B cell (primary cell): ENCODE results near the gene ASTN2.

Source experiments
- CTCF ChIP-seq: fragments of 200-600 bp; IDR thresholded peaks from one replicate; pipeline ENCODE4 v1.8.0; 2022; ENCODE audit warnings: antibody characterized with exemption, mild to moderate bottlenecking
- EZH2 ChIP-seq: IDR thresholded peaks from 2 replicates; pipeline ENCODE4 v1.6.1; 2012; ENCODE audit warnings: borderline replicate concordance, low read depth, mild to moderate bottlenecking, moderate library complexity, low read length; ENCODE audit not compliant: insufficient read depth, poor library complexity, severe bottlenecking

GRCh38 chr9:116549061-116549664 is 865.7 kb downstream of the ASTN2 start:
- no peak for TF ChIP-seq CTCF
- no peak for TF ChIP-seq EZH2
